SK-N-MC (cell line): ENCODE measurements around the gene FXYD5.

Source experiments
- EZH2 ChIP-seq: fragments of 200-600 bp; sonication (generic); IDR thresholded peaks from one replicate; pipeline ENCODE4 v1.6.1; 2017; ENCODE audit warnings: antibody characterized with exemption
- POLR2AphosphoS5 ChIP-seq: IDR thresholded peaks from 2 replicates; pipeline ENCODE4 v1.6.1; 2012; ENCODE audit warnings: mild to moderate bottlenecking, low read depth, low read length, borderline replicate concordance

- TF ChIP-seq EZH2 (no peak), POLR2AphosphoS5 (no peak)
These were observed 10.3 kb upstream of the FXYD5 start for GRCh38 chr19:35144259-35144599.
